Measurements from ENCODE around the gene TCF4. TPM values are rescaled to one million over a fixed set of nuclear protein-coding genes. Genes with fewer than 3 reads are reported as not detected.

The TCF4 gene
- total RNA-seq, 1 donor from 2014 or later = 4.5 TPM

DNA sequence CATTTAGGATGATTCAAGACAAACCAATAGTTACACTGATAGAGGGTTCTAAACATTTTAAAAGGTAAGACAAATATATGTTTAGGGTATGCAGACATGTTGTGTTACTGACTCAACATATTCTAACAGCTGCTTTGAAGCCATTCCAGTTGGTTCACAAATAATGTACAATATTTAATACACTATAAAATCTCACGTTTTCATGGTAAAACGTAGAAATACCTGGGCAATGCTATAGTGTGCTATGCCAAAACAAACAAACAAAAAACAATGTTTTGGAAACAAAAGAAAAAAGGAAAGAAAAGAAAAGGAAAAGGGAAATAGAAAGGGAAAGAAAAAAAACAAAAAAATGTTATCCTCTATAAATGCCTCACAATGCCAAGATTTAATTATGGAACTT, 277.1 kb downstream of the TCF4 start:
- intact Hi-C loops (cut with micrococcal nuclease) = no loop called here

DNA sequence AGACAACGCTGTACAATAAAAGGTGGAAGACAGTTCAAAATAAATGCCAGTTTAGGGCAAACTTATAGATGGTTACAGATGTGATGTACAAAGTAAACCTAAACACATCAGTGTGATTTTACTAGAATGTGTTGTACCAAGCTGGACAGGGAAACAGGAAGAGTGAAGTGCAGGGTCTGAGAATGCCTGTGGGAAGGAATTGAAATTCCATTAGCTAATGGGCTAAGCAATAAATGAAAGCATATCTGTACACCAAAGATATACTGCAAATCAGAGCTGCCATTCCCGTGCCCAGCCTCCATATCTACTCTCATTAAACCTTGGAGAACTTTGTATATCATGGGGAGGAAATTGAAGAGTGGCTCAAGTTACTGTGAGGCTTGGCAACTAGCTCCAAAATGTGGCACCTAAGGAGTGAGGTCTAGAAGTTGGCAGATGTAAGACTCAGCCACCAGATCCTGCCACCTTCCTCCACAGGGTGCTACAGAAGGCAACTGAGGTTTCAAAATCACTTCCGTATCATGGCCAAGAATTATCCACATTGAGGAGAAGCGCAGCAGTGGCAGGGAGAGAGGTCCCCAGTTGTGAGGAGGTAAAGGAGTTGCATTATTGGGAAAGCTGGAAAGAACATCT, 277.8 kb downstream of the TCF4 start:
- intact Hi-C loops (cut with micrococcal nuclease) = no loop called here

DNA sequence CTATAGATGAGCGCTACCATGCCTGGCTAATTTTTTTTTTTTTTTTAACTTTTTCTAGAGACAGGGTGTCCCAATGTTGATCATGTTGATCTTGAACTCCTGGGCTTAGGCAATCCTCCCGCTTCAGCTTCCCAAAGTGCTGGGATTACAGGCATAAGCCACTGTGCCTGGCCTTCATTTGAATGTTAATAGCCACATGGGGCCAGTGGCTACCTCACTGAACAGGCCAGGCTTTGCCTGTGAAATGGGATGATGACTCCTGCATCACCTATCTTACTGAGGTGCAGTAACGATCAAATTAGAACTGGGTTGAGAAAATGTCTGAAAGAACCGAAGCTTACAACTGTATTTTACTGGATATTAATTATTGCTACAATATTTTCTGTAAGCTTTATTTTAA, 278.7 kb downstream of the TCF4 start:
- intact Hi-C loops (cut with micrococcal nuclease) = no loop called here

DNA sequence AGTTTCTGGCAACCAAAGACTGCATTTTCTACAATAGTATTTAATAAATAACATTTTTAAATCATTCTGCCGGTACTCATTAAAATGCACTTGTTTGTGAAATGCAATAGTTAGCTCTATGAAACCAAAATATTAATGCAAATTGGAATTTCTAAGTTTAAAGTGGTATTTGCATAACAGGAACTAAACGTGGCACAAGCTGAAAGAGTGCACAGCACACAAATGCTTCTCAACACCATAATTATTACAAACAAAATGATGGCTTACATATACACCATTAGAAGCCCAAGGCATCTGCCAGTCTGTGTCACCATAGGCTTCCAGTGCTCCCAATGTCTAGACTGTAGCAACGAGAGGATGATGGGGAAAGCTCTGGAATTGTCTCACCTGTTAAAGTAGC, 280.5 kb downstream of the TCF4 start:
- intact Hi-C loops (cut with micrococcal nuclease) = no loop called here

DNA sequence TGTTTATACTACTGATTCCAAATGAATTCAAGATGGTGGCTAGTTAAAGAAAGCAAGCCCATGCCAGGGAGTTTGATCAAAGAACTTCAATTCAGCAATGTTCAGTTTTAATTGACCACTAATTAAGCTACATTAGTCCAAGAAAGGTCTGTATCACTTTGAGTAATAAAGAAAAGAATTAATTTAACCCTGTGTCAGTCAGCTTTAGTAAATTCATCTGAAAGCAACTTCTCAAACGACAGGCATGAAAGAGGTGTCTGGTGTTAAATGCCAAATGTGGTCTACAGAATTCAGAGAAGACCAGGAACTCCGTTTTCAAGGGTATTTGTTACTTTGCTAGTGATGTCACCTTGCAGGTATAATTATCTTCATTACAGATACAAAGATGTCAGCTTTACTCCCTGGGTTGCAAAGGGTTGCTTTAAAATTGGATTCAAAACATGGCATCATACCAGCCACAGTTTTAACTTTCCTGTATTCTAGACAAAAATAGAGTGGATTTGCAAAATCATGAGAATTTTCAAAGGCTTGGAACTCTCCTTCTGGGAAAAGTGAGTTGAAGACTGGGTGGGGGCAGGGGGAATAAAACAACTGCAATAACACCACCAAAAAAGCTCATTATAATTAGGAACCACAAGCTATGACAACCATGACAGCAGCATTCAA, 281.5 kb downstream of the TCF4 start:
- intact Hi-C loops (cut with micrococcal nuclease) = no loop called here

- intact Hi-C loops (cut with micrococcal nuclease) = no loop called here
Observed at GRCh38 chr18:55302167-55302833, 285.7 kb downstream of the TCF4 start.

DNA sequence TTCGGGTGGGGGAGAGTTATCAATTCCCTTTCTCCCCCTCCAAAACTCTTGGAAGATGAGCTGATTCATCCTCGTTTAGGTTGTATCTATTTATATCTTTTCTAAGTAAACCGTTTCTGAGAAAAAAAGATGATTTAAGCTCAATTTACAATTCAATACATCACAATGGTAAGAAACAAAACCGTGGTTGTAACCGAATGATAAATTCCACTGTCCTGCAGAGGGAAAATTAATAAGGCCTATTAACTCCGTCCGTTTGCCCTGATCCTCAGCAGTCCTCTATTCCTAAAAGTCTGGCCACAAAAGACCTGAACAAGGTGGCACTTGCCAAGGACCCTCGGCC, 286.2 kb downstream of the TCF4 start:
- intact Hi-C loops (cut with micrococcal nuclease) = no loop called here

DNA sequence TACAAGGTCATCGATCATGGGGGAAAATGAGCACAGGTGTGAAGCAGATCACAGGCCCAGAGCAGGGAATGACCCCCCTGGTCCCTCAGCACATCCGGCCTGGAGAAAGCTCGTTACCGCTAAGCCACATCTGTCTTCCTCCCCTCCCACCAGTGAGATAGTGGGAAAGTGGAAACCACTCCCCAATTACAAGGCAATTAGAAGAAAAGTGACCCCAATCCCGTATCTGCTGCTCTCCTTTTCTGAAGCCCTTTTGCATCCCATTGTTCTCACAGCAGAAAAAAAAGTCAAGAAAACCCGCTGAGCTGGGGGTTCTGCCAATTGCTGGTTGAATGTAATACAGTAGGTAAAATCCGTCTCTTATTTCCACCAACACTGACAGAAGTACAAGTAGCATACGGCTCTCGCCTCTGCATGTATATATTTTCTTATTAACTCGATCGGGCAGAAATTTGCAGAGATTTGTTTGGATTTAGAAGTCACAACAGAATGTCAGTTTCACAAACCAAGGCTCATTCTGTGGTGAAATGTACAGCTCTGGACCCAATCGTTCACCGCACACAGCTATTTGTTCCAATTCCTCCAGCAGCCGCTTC, 287.0 kb downstream of the TCF4 start:
- intact Hi-C loops (cut with micrococcal nuclease) = no loop called here

- intact Hi-C loops (cut with micrococcal nuclease) = no loop called here
Observed at GRCh38 chr18:55300421-55300935, 287.5 kb downstream of the TCF4 start.

DNA sequence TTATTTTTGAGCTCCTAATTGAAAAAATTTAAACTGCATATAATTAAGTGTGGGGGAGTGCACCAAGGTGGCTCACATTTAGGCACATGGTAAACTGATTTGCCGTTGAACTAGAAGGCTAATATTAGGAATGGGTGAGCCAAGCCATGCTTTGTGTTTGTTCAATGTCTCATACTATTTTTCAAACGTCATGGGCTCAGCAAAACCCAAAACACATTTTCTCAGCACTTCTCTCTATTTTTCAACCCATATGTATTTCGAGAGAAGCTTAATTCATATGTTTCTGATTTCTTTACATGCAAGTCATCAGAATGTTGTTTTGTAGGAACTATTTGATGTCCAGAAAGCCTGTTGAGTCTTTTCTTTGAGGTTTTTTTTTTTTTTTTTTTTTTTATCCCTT, 291.2 kb downstream of the TCF4 start:
- intact Hi-C loops (cut with micrococcal nuclease) = no loop called here

DNA sequence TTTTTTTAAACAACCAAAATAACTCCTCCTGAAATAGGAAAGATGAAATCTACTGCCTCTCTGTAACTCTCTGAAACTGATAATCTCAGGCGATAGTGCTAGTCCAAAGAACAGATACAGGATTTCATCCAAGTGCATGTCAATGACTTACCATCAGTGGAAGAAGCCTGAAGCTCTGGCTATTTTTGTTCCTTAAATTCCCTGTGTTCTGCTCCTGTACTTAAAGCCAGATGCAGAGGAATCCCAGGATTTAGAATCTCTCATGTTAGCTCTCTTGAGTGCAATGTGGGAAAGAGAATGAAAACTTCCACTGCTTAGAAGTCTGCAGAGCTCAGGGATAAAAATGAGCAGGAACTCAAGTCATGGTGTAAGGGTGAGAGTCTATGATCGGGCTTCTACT, 291.9 kb downstream of the TCF4 start:
- intact Hi-C loops (cut with micrococcal nuclease) = no loop called here

DNA sequence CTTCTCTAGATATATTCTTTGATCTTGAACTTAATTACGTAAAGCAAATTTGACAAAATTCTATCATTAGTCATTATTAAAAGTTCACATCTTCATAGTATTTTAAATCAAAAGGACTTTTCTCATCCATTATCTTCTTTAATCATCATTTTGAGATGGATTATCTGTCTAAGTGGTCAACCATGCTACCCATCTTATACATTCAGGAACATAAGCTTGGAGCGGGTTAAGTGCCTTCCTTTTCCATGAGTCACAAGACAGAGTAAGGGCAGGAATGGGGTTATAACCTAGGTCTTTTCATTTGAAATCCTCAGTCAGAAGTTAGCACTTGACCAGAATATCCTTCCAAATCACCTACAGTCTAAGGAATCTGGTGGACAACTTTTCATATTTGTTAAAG, 297.1 kb downstream of the TCF4 start:
- intact Hi-C loops (cut with micrococcal nuclease) = no loop called here

- intact Hi-C loops (cut with micrococcal nuclease) = no loop called here
Observed at GRCh38 chr18:55289775-55290174, 298.2 kb downstream of the TCF4 start.

DNA sequence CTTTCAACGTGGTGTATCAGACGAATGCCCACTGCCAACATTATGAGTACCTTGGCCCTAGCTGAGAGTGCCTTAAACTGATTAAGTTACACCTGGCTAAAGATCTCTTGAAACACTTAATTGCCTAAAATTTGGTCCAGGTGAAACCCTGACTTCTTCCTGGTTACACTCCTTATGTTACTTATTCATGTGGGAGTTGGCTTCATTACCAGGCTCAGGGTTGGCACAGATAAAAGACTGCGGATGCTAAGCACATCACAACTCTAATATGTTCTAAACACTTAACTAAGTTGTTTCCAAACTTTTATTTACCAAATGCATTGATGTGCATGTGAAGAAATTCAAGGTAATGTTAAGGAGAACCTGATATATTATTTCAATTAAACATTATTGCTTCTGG, 298.9 kb downstream of the TCF4 start:
- intact Hi-C loops (cut with micrococcal nuclease) = no loop called here

- intact Hi-C loops (cut with micrococcal nuclease) = no loop called here
Observed at GRCh38 chr18:55287935-55288868, 299.8 kb downstream of the TCF4 start.

DNA sequence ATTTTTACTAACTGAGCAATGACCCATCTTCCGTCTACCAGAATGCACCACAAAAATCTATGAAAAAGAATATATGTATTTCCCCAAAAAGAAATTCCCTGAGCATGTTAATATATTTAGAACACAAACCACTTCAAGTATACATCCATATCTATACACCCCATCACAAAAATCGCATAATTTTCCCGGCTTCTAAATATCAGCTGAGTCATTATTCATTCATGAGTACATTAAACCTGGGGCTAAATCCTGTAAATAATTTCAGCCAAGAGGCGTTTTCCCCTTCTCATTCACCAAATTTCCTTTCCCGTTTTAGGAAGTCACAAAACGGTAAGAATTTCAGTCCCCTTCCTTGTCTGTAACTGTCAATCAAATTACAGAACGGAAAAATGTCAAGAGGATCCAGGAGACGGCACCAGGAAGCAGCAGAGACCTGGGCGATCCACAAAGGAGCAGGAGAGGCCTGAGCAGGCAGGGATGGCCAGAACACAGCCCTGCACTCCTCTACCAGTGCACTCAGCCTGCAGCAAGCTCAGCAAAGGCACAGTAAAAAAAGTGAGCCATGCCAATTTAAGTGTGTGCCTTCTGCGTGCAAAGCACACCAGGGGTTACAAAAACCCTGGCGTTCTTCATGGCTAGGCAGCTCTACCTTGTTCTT, 300.7 kb downstream of the TCF4 start:
- intact Hi-C loops (cut with micrococcal nuclease) = no loop called here

GRCh38 chr18:55286257-55286825, 301.7 kb downstream of the TCF4 start:
- intact Hi-C loops (cut with micrococcal nuclease) = no loop called here

- intact Hi-C loops (cut with micrococcal nuclease) = no loop called here
Observed at GRCh38 chr18:55284614-55285013, 303.4 kb downstream of the TCF4 start.

GRCh38 chr18:55283309-55283708, 304.7 kb downstream of the TCF4 start:
- intact Hi-C loops (cut with micrococcal nuclease) = no loop called here

GRCh38 chr18:55280503-55280902, 307.5 kb downstream of the TCF4 start:
- intact Hi-C loops (cut with micrococcal nuclease) = no loop called here

Measured in T-helper 2 cell treated with Interferon-gamma antibody and Interleukin-4, amounts not matched to agents 100 ng/mL and 5 ng/mL, for 36 hours (primary cell).